Panc1 (cell line): ENCODE data around the gene KRTAP12-3. TPM values are rescaled to one million over a fixed set of nuclear protein-coding genes. Genes with fewer than 3 reads are reported as not detected.

ENCODE experiments used
- ATAC-seq: fragments of 200-7000 bp; cut with Tn5 transposase; 2 replicates; pipeline ENCODE4 v1.9.1; 2020; ENCODE audit warnings: mild to moderate bottlenecking, moderate library complexity
- BruUV-seq: library from RNA; stranded (reverse); fragments of 400-500 nt; replicated peaks from 2 replicates; lab custom pipeline; 2021; lab: Mats Ljungman, UMichigan
- CTCF ChIA-PET: fragments of 300-600 bp; sonication (Branson Sonifier 250); formaldehyde crosslinking; loops from one replicate; lab custom pipeline; 2022; ENCODE audit warnings: antibody characterized with exemption; lab: Charles Lee
- POLR2A ChIA-PET: fragments of 300-600 bp; sonication (Branson Sonifier 250); formaldehyde crosslinking; loops from one replicate; lab custom pipeline; 2022; ENCODE audit warnings: antibody characterized with exemption; lab: Charles Lee
- DNase-seq: peaks from one replicate; pipeline ENCODE4 v3.0.0-alpha.2; 2010; ENCODE audit warnings: low read depth, low spot score
- H3K27ac ChIP-seq: 2 replicates; pipeline ENCODE4 v1.5.1; 2011; ENCODE audit warnings: mild to moderate bottlenecking, low read length, inconsistent platforms
- H3K27me3 ChIP-seq: fragments of 200-500 bp; sonication (Bioruptor generic); 2 replicates; pipeline ENCODE4 v1.6.0; 2014; ENCODE audit warnings: low read length, inconsistent platforms; ENCODE audit not compliant: control insufficient read depth, insufficient read depth
- H3K36me3 ChIP-seq: fragments of 200-500 bp; sonication (Bioruptor generic); 2 replicates; pipeline ENCODE4 v1.5.1; 2014; ENCODE audit warnings: inconsistent platforms, mild to moderate bottlenecking, low read length, moderate library complexity; ENCODE audit not compliant: control insufficient read depth, insufficient read depth
- H3K4me1 ChIP-seq: 2 replicates; pipeline ENCODE4 v1.5.1; 2011; ENCODE audit warnings: inconsistent platforms, mild to moderate bottlenecking, low read length, moderate library complexity; ENCODE audit not compliant: control insufficient read depth, insufficient read depth
- H3K4me3 ChIP-seq, 2 experiments: 2 replicates each; pipeline ENCODE4 v1.5.1; 2011 to 2012; ENCODE audit warnings: low read depth in 2 of 2, low read length in 2 of 2, mild to moderate bottlenecking in 2 of 2, inconsistent platforms in 1 of 2, moderate library complexity in 1 of 2
- H3K9me3 ChIP-seq: fragments of 200-500 bp; sonication (Bioruptor generic); 2 replicates; pipeline ENCODE4 v1.5.1; 2014; ENCODE audit warnings: low read depth, mild to moderate bottlenecking, inconsistent platforms, low read length, moderate library complexity; ENCODE audit not compliant: control insufficient read depth, insufficient read depth
- POLR2AphosphoS5 ChIP-seq: IDR thresholded peaks from 2 replicates; pipeline ENCODE4 v1.6.1; 2012; ENCODE audit warnings: mild to moderate bottlenecking, low read depth, low read length, moderate library complexity
- SIN3A ChIP-seq: IDR thresholded peaks from 2 replicates; pipeline ENCODE4 v1.6.1; 2012; ENCODE audit warnings: low read depth, mild to moderate bottlenecking, low read length, moderate library complexity, borderline replicate concordance; ENCODE audit not compliant: insufficient read depth
- TCF7L2 ChIP-seq: IDR thresholded peaks from 2 replicates; pipeline ENCODE4 v1.6.1; 2011; ENCODE audit warnings: mild to moderate bottlenecking, low read depth, low read length, inconsistent platforms
- in situ Hi-C: cut with HindIII; loops from 2 replicates; pipeline ENCODE4 v1.10.0; 2016; ENCODE audit warnings: low sequenced_read_pairs, low pct_unique_long_range_greater_than_20kb
- intact Hi-C: fragments of 100-400 bp; cut with micrococcal nuclease; formaldehyde crosslinking; loops from one replicate; pipeline ENCODE4 v1.10.0; 2022; ENCODE audit not compliant: unreplicated experiment
- total RNA-seq: library from RNA; stranded (reverse); gene quantifications from one replicate; pipeline ENCODE4 v1.2.1, GENCODE V29; 2021; ENCODE audit not compliant: unreplicated experiment
- TF ChIP-seq, protein P1 (sequence below), 2 experiments: IDR thresholded peaks; 2 replicates each; pipeline ENCODE4 v1.6.1; 2011 to 2012; ENCODE audit warnings: low read depth in 2 of 2, control low read depth in 1 of 2, low read length in 1 of 2, mild to moderate bottlenecking in 1 of 2, moderate library complexity in 1 of 2; ENCODE audit not compliant: insufficient read depth in 1 of 2
- TF ChIP-seq, protein P2 (sequence below): fragments of 450-650 bp; IDR thresholded peaks from 2 replicates; pipeline ENCODE4 v1.5.1; 2017; ENCODE audit warnings: mild to moderate bottlenecking

The KRTAP12-3 gene
- total RNA-seq, 1 experiment from 2014 or later: not detected

DNA sequence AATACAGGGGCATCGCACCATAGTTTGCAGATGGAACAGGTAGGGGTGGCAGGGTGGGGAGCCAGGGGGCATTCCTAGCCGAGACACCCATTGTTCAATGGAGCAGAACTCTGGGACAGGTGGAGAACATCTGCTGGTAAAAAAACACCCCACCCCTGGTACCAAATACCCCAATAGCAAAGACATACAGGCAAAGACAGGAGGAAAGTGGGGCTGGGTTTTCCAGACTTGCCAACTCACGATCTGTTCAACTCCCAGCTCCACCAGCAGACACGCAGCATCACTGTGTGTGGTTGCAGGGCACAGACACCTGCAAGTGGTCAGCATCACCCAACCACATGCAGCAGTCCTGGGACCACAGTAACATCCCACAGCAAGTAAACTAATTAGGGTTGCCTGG is 46.2 kb upstream of the KRTAP12-3 start:
- Histone ChIP-seq H3K9me3 (peaks cover 3% of the 10 kb centered on the region; the same call in 1 of the 2 replicates), H3K4me3 (no peak overlapping the region), H3K4me1 (no peaks in the 10 kb centered on the region), H3K27me3 (no peaks in the 10 kb centered on the region), H3K27ac (no peak overlapping the region), H3K36me3 (no peaks in the 10 kb centered on the region)
- ATAC-seq: no peak
- ChIA-PET CTCF (no interaction called here), POLR2A (no interaction called here)
- in situ Hi-C loops (no loop called here), intact Hi-C loops (no loop called here)
- TF ChIP-seq POLR2AphosphoS5 (no peak), SIN3A (no peak), TCF7L2 (no peak)
- TF ChIP-seq, protein P1, sequence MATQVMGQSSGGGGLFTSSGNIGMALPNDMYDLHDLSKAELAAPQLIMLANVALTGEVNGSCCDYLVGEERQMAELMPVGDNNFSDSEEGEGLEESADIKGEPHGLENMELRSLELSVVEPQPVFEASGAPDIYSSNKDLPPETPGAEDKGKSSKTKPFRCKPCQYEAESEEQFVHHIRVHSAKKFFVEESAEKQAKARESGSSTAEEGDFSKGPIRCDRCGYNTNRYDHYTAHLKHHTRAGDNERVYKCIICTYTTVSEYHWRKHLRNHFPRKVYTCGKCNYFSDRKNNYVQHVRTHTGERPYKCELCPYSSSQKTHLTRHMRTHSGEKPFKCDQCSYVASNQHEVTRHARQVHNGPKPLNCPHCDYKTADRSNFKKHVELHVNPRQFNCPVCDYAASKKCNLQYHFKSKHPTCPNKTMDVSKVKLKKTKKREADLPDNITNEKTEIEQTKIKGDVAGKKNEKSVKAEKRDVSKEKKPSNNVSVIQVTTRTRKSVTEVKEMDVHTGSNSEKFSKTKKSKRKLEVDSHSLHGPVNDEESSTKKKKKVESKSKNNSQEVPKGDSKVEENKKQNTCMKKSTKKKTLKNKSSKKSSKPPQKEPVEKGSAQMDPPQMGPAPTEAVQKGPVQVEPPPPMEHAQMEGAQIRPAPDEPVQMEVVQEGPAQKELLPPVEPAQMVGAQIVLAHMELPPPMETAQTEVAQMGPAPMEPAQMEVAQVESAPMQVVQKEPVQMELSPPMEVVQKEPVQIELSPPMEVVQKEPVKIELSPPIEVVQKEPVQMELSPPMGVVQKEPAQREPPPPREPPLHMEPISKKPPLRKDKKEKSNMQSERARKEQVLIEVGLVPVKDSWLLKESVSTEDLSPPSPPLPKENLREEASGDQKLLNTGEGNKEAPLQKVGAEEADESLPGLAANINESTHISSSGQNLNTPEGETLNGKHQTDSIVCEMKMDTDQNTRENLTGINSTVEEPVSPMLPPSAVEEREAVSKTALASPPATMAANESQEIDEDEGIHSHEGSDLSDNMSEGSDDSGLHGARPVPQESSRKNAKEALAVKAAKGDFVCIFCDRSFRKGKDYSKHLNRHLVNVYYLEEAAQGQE (IDR thresholded peaks at IDR 0.05; ENCODE audit: insufficient read depth in 1 of 2, low read depth in 2 of 2, low read length in 1 of 2): no peak
- TF ChIP-seq, protein P2, sequence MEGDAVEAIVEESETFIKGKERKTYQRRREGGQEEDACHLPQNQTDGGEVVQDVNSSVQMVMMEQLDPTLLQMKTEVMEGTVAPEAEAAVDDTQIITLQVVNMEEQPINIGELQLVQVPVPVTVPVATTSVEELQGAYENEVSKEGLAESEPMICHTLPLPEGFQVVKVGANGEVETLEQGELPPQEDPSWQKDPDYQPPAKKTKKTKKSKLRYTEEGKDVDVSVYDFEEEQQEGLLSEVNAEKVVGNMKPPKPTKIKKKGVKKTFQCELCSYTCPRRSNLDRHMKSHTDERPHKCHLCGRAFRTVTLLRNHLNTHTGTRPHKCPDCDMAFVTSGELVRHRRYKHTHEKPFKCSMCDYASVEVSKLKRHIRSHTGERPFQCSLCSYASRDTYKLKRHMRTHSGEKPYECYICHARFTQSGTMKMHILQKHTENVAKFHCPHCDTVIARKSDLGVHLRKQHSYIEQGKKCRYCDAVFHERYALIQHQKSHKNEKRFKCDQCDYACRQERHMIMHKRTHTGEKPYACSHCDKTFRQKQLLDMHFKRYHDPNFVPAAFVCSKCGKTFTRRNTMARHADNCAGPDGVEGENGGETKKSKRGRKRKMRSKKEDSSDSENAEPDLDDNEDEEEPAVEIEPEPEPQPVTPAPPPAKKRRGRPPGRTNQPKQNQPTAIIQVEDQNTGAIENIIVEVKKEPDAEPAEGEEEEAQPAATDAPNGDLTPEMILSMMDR: no peak
- no TSS peak for BruUV-seq
- DNase-seq: no peak

DNA sequence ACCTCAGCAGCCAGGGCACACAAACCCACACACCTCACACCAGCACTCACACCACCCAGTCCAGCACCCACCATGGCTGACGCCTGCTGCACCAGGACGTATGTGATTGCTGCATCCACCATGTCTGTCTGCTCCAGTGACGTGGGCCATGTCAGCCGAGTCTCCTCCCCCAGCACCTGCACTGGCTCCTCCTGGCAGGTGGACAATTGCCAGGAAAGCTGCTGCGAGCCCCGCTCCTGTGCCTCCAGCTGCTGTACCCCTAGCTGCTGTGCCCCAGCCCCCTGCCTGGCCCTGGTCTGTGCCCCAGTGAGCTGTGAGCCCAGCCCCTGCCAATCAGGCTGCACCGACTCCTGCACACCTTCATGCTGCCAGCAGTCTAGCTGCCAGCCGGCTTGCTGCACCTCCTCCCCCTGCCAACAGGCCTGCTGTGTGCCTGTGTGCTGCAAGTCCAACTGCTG is 45.7 kb upstream of the KRTAP12-3 start, which contains the start of gene KRTAP10-8:
Gene KRTAP10-8 (plus strand): TSS at position 51 of the 458 bp plus-strand sequence. CDS start 22 bp downstream, at position 73.
- no peaks in the 10 kb centered on the region for H3K4me1 ChIP-seq
- H3K9me3 ChIP-seq: peaks cover 3% of the 10 kb centered on the region; the same call in 1 of the 2 replicates
- intact Hi-C loops: no loop called here
- H3K27me3 ChIP-seq: no peaks in the 10 kb centered on the region
- in situ Hi-C loops: no loop called here
- H3K4me3 ChIP-seq: no peak within 1 kb of the TSS
- ATAC-seq (no peak), DNase-seq (no peak)
- H3K27ac ChIP-seq: no peak within 1 kb of the TSS
- ChIA-PET CTCF (no interaction called here), POLR2A (no interaction called here)
- no peak for TF ChIP-seq POLR2AphosphoS5
- no peak for TF ChIP-seq TCF7L2
- TF ChIP-seq, protein P1 (IDR thresholded peaks at IDR 0.05; ENCODE audit: insufficient read depth in 1 of 2, low read depth in 2 of 2, low read length in 1 of 2): no peak
- TF ChIP-seq SIN3A: no peak
- TF ChIP-seq, protein P2: no peak
- no TSS peak for BruUV-seq
- no peaks in the 10 kb centered on the region for H3K36me3 ChIP-seq
